ENCODE results near the gene CDCA5. TPM values are rescaled to one million over a fixed set of nuclear protein-coding genes. Genes with fewer than 3 reads are reported as not detected.

Gene CDCA5
- total RNA-seq, 1 experiment from 2014 or later: 94.8 TPM

GRCh38 chr11:65045728-65046127 lies 38.1 kb downstream of the CDCA5 start:
- no peak overlapping the region for H3K27ac Mint-ChIP-seq
- H4K5ac ChIP-seq (ENCODE audit: insufficient read length, low read depth, low read length): no peak overlapping the region
- H2AFZ ChIP-seq (ENCODE audit: low read length): no peak overlapping the region
- no peak overlapping the region for H3T11ph ChIP-seq (ENCODE audit: low read length)
- H2BK12ac ChIP-seq (ENCODE audit: insufficient read length, low read depth, low read length): no peak overlapping the region
- no peak for DNase-seq
- H3K36me3 Mint-ChIP-seq (ENCODE audit: insufficient read depth in 1 of 3, low read depth in 3 of 3): peaks cover 5 to 25% (median 21%) of the 10 kb centered on the region in 3 experiments; a peak in 6 of 7 replicates
- no peak overlapping the region for H2BK5ac ChIP-seq (ENCODE audit: insufficient read length, low read length)
- H2BK15ac ChIP-seq (ENCODE audit: low read depth, low read length): no peak overlapping the region
- no CpG with 5 or more reads among the region's 7 CpGs for WGBS (ENCODE audit: extremely low coverage, insufficient read length, low lambda C conversion rate)
- no peaks in the 10 kb centered on the region for H3K9me3 Mint-ChIP-seq
- H3K79me2 ChIP-seq (ENCODE audit: insufficient read depth, low read length): peaks cover 2% of the 10 kb centered on the region; the same call in 1 of the 2 replicates
- no peak overlapping the region for H3K14ac ChIP-seq (ENCODE audit: insufficient read depth, low read length)
- H4K20me1 ChIP-seq (ENCODE audit: control insufficient read depth, insufficient read depth, insufficient read length): no peaks in the 10 kb centered on the region
- H3K4me1 Mint-ChIP-seq: peaks cover 9 to 20% of the 10 kb centered on the region in 2 experiments
- no peak overlapping the region for H3K4me2 ChIP-seq (ENCODE audit: insufficient read depth, insufficient read length, low read length)
- H2BK120ac ChIP-seq (ENCODE audit: low read depth, low read length, poor library complexity, severe bottlenecking): no peak overlapping the region
- H4K91ac ChIP-seq (ENCODE audit: insufficient read length, low read depth, low read length): no peak overlapping the region
- no peak overlapping the region for H3K9ac ChIP-seq (ENCODE audit: extremely low read depth, insufficient read length, low read length)
- peaks cover 4% of the 10 kb centered on the region for H3K23me2 ChIP-seq (ENCODE audit: insufficient read length, low read depth, low read length, poor library complexity, severe bottlenecking)
- H3K4me1 ChIP-seq (ENCODE audit: insufficient read depth, low read length): no peaks in the 10 kb centered on the region
- no peak overlapping the region for H3K27ac ChIP-seq (ENCODE audit: insufficient read length, low read depth, low read length)
- no peak overlapping the region for H3K18ac ChIP-seq (ENCODE audit: insufficient read length, low read depth, low read length)
- H3K27me3 Mint-ChIP-seq (ENCODE audit: low read depth): no peaks in the 10 kb centered on the region
- no peak overlapping the region for H4K8ac ChIP-seq (replicated peaks; ENCODE audit: insufficient read length, low read depth, low read length)
- H3K27me3 ChIP-seq (ENCODE audit: insufficient read depth, low read length): no peaks in the 10 kb centered on the region
- no peak overlapping the region for H2BK20ac ChIP-seq (ENCODE audit: low read depth, low read length, poor library complexity, severe bottlenecking)
- no peak overlapping the region for H3K4me3 Mint-ChIP-seq
- H2AK5ac ChIP-seq (ENCODE audit: insufficient read length, low read length): no peak overlapping the region
- TF ChIP-seq, protein P1, sequence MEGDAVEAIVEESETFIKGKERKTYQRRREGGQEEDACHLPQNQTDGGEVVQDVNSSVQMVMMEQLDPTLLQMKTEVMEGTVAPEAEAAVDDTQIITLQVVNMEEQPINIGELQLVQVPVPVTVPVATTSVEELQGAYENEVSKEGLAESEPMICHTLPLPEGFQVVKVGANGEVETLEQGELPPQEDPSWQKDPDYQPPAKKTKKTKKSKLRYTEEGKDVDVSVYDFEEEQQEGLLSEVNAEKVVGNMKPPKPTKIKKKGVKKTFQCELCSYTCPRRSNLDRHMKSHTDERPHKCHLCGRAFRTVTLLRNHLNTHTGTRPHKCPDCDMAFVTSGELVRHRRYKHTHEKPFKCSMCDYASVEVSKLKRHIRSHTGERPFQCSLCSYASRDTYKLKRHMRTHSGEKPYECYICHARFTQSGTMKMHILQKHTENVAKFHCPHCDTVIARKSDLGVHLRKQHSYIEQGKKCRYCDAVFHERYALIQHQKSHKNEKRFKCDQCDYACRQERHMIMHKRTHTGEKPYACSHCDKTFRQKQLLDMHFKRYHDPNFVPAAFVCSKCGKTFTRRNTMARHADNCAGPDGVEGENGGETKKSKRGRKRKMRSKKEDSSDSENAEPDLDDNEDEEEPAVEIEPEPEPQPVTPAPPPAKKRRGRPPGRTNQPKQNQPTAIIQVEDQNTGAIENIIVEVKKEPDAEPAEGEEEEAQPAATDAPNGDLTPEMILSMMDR (conservative IDR thresholded peaks at IDR 0.05): no peak
- no peaks in the 10 kb centered on the region for H3K9me3 ChIP-seq (ENCODE audit: control insufficient read depth, low read depth, low read length)
- H3K79me1 ChIP-seq (ENCODE audit: insufficient read depth, low read depth, low read length, poor library complexity, severe bottlenecking): no peaks in the 10 kb centered on the region
- no peak overlapping the region for H3K23ac ChIP-seq (ENCODE audit: insufficient read length, low read depth, low read length)
- H3K4ac ChIP-seq (ENCODE audit: low read depth, low read length): no peak overlapping the region
- no peak overlapping the region for H3K56ac ChIP-seq (ENCODE audit: insufficient read length, low read depth, low read length)

Data from H9 (cell line).